GM19372 (cell line): ENCODE measurements around the gene ARSB.
"Not testable (repeated sequence)": the region's sequence is repeated elsewhere in the genome, so short reads cannot be mapped to it uniquely, and the experiment has no call there.

Source experiments
- ATAC-seq: cut with Tn5 transposase; IDR thresholded peaks from one replicate; pipeline ENCODE4 v1.9.1; 2021; ENCODE audit warnings: mild to moderate bottlenecking, low read depth, moderate library complexity; ENCODE audit not compliant: unreplicated experiment

Gene ARSB

GRCh38 chr5:78785454-78785853, 199.7 kb downstream of the ARSB start:
- ATAC-seq, result no peak

- ATAC-seq, result no peak
Measured at GRCh38 chr5:78783434-78784130, 201.5 kb downstream of the ARSB start.

- no peak for ATAC-seq
Measured at GRCh38 chr5:78782728-78783127, 202.4 kb downstream of the ARSB start.

GRCh38 chr5:78781611-78782286, 203.4 kb downstream of the ARSB start:
- no peak for ATAC-seq

GRCh38 chr5:78779771-78780616, 205.1 kb downstream of the ARSB start:
- no peak for ATAC-seq

- no peak for ATAC-seq
Measured at GRCh38 chr5:78779262-78779661, 205.8 kb downstream of the ARSB start.

GRCh38 chr5:78778538-78778937, 206.6 kb downstream of the ARSB start:
- no peak for ATAC-seq

GRCh38 chr5:78777901-78778300, 207.2 kb downstream of the ARSB start:
- no peak for ATAC-seq

- no peak for ATAC-seq
Measured at GRCh38 chr5:78776637-78777036, 208.5 kb downstream of the ARSB start.

- ATAC-seq, result no peak
Measured at GRCh38 chr5:78773655-78774054, 211.5 kb downstream of the ARSB start.

- ATAC-seq, result no peak
Measured at GRCh38 chr5:78771260-78772205, 213.6 kb downstream of the ARSB start.

GRCh38 chr5:78768781-78769380, 216.2 kb downstream of the ARSB start:
- no peak for ATAC-seq

- ATAC-seq, result no peak
Measured at GRCh38 chr5:78766412-78766762, 218.7 kb downstream of the ARSB start.

- ATAC-seq, result no peak
Measured at GRCh38 chr5:78765756-78766411, 219.2 kb downstream of the ARSB start.

- no peak for ATAC-seq
Measured at GRCh38 chr5:78765116-78765515, 220.0 kb downstream of the ARSB start.

- ATAC-seq, result no peak
Measured at GRCh38 chr5:78763659-78764189, 221.4 kb downstream of the ARSB start.

- not testable (repeated sequence) for ATAC-seq
Measured at GRCh38 chr5:78762743-78763142, 222.4 kb downstream of the ARSB start.

- ATAC-seq, result no peak
Measured at GRCh38 chr5:78761840-78762239, 223.3 kb downstream of the ARSB start.

GRCh38 chr5:78760770-78761169, 224.3 kb downstream of the ARSB start:
- no peak for ATAC-seq
